SK-N-SH (cell line): ENCODE data around the gene PRKCH.

Experiments
- ELF1 ChIP-seq: IDR thresholded peaks from 2 replicates; pipeline ENCODE4 v1.4.0; 2012
- EP300 ChIP-seq, 2 experiments: IDR thresholded peaks; 2 replicates each; pipeline versions ENCODE4 v1.4.0 to v1.6.1; 2012; ENCODE audit warnings: borderline replicate concordance in 1 of 2, low read depth in 1 of 2, low read length in 1 of 2
- FOXM1 ChIP-seq: IDR thresholded peaks from 2 replicates; pipeline ENCODE4 v1.4.0; 2012; ENCODE audit warnings: low read depth, mild to moderate bottlenecking
- POLR2AphosphoS5 ChIP-seq: IDR thresholded peaks from 2 replicates; pipeline ENCODE4 v1.6.1; 2012; ENCODE audit warnings: low read depth, low read length
- YY1 ChIP-seq: IDR thresholded peaks from 2 replicates; pipeline ENCODE4 v1.4.0; 2012; ENCODE audit warnings: low read depth, mild to moderate bottlenecking
- TF ChIP-seq, protein P1 (sequence below): IDR thresholded peaks from 2 replicates; pipeline ENCODE4 v1.4.0; 2012; ENCODE audit warnings: low read depth
- TF ChIP-seq, protein P2 (sequence below): fragments of 200-600 bp; sonication (generic); IDR thresholded peaks from 2 replicates; pipeline ENCODE4 v1.6.1; 2017; ENCODE audit warnings: antibody characterized with exemption, mild to moderate bottlenecking, moderate library complexity
- TF ChIP-seq, protein P3 (sequence below): IDR thresholded peaks from 2 replicates; pipeline ENCODE4; 2012

DNA sequence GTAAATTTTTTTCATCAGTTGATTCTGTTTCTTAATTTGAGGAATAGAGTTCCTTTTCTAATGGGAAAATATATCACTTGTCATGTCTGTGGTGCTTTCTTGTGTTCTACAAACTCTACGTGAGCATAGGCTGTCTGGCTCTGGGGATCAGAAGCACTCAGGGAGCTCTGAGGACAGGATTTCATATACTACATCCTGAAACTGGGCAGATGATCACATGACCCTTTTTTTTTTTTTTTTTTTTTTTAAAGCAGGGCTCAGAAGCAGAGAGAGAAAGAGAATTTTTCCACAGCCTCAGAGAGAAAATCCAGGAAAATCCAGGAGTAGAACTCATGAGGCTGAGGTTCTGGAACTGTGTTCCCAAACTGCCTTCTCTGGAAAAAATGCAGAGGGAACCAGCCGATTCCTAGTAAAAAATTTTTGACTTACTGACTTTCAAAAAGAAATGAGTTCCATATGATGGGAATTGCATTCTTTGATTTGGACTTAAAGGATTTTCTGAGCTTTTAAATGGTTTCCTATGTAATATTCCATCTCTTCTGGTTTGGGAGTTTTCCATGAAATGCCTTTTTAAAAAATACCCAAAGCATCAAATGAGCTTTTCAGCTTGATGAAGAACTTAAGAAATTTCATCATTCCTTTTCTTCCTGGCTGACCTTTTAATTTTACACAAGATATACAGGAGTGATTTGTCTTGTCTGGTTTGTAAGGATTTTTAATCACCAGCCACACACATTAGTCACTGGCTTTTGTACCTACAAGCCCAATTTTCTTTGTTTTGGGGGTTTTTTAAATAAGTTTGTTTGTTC lies 190.9 kb downstream of the PRKCH start:
- no peak for TF ChIP-seq EP300 (IDR thresholded peaks at IDR 0.05; ENCODE audit: borderline replicate concordance in 1 of 2, low read depth in 1 of 2, low read length in 1 of 2)
- TF ChIP-seq YY1, result no peak
- TF ChIP-seq ELF1, result no peak
- TF ChIP-seq, protein P1, sequence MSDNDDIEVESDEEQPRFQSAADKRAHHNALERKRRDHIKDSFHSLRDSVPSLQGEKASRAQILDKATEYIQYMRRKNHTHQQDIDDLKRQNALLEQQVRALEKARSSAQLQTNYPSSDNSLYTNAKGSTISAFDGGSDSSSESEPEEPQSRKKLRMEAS, result no peak
- TF ChIP-seq, protein P2, sequence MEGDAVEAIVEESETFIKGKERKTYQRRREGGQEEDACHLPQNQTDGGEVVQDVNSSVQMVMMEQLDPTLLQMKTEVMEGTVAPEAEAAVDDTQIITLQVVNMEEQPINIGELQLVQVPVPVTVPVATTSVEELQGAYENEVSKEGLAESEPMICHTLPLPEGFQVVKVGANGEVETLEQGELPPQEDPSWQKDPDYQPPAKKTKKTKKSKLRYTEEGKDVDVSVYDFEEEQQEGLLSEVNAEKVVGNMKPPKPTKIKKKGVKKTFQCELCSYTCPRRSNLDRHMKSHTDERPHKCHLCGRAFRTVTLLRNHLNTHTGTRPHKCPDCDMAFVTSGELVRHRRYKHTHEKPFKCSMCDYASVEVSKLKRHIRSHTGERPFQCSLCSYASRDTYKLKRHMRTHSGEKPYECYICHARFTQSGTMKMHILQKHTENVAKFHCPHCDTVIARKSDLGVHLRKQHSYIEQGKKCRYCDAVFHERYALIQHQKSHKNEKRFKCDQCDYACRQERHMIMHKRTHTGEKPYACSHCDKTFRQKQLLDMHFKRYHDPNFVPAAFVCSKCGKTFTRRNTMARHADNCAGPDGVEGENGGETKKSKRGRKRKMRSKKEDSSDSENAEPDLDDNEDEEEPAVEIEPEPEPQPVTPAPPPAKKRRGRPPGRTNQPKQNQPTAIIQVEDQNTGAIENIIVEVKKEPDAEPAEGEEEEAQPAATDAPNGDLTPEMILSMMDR, result no peak
- TF ChIP-seq, protein P3, sequence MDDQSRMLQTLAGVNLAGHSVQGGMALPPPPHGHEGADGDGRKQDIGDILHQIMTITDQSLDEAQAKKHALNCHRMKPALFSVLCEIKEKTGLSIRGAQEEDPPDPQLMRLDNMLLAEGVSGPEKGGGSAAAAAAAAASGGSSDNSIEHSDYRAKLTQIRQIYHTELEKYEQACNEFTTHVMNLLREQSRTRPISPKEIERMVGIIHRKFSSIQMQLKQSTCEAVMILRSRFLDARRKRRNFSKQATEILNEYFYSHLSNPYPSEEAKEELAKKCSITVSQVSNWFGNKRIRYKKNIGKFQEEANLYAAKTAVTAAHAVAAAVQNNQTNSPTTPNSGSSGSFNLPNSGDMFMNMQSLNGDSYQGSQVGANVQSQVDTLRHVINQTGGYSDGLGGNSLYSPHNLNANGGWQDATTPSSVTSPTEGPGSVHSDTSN, result no peak
- TF ChIP-seq FOXM1, result no peak
- TF ChIP-seq POLR2AphosphoS5, result no peak
